ENCODE results near the gene USP14. TPM values are rescaled to one million over a fixed set of nuclear protein-coding genes. Genes with fewer than 3 reads are reported as not detected.

USP14 gene
- total RNA-seq, 1 experiment from 2014 or later, result 73.2 TPM

DNA sequence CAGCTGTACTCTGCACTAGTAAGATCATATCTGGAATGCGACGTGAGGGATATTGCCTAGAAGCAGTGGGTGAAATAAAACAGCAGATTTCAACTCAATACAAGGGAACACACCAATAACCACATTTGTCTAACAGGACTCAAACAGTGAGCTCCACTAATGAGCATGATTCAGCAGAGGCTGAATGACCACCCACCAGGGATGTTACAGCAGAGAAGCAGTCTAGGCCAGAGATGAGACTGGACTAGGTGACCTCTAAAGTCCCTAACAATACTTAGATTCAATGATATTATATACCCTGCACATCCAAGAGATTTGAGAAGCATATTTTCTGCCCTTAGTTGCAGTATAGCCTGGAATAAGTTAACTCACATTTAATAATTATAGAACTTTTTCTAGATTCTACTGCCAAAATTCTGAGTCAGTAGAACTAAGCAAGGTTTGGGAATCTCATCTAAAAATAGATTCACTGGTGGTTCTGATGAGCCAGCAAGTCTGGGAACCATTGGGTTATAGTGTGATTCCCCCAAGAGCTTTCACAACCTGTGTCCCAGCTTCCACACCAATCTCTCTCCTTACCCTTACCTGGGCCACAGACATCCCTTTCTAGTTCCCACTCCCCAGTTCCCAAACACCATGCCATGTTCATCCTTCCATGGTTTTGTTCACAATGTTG lies 103.2 kb downstream of the USP14 start:
- H3K36me3 Mint-ChIP-seq (ENCODE audit: insufficient read depth, unreplicated experiment), result peaks cover 18% of the 10 kb centered on the region
- peaks cover 8% of the 10 kb centered on the region for H3K4me1 Mint-ChIP-seq (ENCODE audit: low read depth, unreplicated experiment)
- no peaks in the 10 kb centered on the region for H3K9me3 Mint-ChIP-seq (ENCODE audit: low read depth, unreplicated experiment)
- no TSS peak for BruUV-seq (replicated peaks)
- no peak for DNase-seq
- H3K27ac Mint-ChIP-seq (ENCODE audit: unreplicated experiment), result no peak overlapping the region
- TF ChIP-seq, protein P1, sequence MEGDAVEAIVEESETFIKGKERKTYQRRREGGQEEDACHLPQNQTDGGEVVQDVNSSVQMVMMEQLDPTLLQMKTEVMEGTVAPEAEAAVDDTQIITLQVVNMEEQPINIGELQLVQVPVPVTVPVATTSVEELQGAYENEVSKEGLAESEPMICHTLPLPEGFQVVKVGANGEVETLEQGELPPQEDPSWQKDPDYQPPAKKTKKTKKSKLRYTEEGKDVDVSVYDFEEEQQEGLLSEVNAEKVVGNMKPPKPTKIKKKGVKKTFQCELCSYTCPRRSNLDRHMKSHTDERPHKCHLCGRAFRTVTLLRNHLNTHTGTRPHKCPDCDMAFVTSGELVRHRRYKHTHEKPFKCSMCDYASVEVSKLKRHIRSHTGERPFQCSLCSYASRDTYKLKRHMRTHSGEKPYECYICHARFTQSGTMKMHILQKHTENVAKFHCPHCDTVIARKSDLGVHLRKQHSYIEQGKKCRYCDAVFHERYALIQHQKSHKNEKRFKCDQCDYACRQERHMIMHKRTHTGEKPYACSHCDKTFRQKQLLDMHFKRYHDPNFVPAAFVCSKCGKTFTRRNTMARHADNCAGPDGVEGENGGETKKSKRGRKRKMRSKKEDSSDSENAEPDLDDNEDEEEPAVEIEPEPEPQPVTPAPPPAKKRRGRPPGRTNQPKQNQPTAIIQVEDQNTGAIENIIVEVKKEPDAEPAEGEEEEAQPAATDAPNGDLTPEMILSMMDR (IDR thresholded peaks at IDR 0.05; ENCODE audit: unreplicated experiment), result no peak
- intact Hi-C loops (cut with micrococcal nuclease; ENCODE audit: unreplicated experiment), result no loop called here
- H3K27me3 Mint-ChIP-seq (ENCODE audit: unreplicated experiment), result no peaks in the 10 kb centered on the region
- H3K4me3 Mint-ChIP-seq (ENCODE audit: low read depth, unreplicated experiment), result no peak overlapping the region
- CTCF ChIA-PET, result no interaction called here

Small RNA genes within 50 kb of the gene (microRNA-seq; reads per million reads assigned to microRNA genes)
- not detected for gene MIR8078

Other genes starting within 250 kb of the USP14 start
- gene TUBB8B, start 108.9 kb upstream of the USP14 start, total RNA-seq (2022), result 0.32 and 0.35 TPM in 2 replicates
- 38.3 and 47.1 TPM in 2 replicates for gene THOC1, start 109.5 kb downstream of the USP14 start, total RNA-seq (2022)

Data from Calu3 (cell line).